Measurements from ENCODE around the gene NQO1. TPM values are rescaled to one million over a fixed set of nuclear protein-coding genes. Genes with fewer than 3 reads are reported as not detected.

The NQO1 gene
- total RNA-seq, 1 experiment from 2014 or later, result 519 TPM

- Histone ChIP-seq H3K4me1 (ENCODE audit: control insufficient read depth in 1 of 2, insufficient read depth in 2 of 2, low read length in 2 of 2) (peaks cover 28 to 34% of the 10 kb centered on the region in 2 experiments), H4K20me1 (ENCODE audit: insufficient read depth) (no peaks in the 10 kb centered on the region), H3K9me2 (ENCODE audit: insufficient read depth) (no peaks in the 10 kb centered on the region), H3K9ac (ENCODE audit: low read length) (no peak overlapping the region), H3K27ac (ENCODE audit: low read depth, low read length) (peak overlapping the region; percentile 3; the same call in 1 of the 2 replicates), H3K9me3 (ENCODE audit: control insufficient read depth in 1 of 2, insufficient read depth in 1 of 2, low read depth in 1 of 2, low read length in 2 of 2) (no peaks in the 10 kb centered on the region), H2AFZ (ENCODE audit: low read depth, low read length, poor library complexity, severe bottlenecking) (no peak overlapping the region), H3K36me3 (ENCODE audit: control insufficient read depth in 1 of 2, insufficient read depth in 2 of 2, low read length in 2 of 2) (peaks cover 8 to 32% of the 10 kb centered on the region in 2 experiments; a peak in 3 of 4 replicates), H3K4me3 (replicated peaks in 1 of 2; ENCODE audit: low read depth in 1 of 2, low read length in 2 of 2) (no peak overlapping the region), H3K4me2 (ENCODE audit: low read length) (no peak overlapping the region), H3K27me3 (ENCODE audit: insufficient read depth, low read length) (no peaks in the 10 kb centered on the region), H3K79me2 (ENCODE audit: insufficient read depth, low read length) (peaks cover 43% of the 10 kb centered on the region)
- no TSS peak for BruUV-seq (replicated peaks)
- TF ChIP-seq EZH2phosphoT487 (IDR thresholded peaks at IDR 0.05; ENCODE audit: borderline replicate concordance) (no peak), CEBPB (IDR thresholded peaks at IDR 0.05; ENCODE audit: low read depth) (peak; percentile 71)
- ChIA-PET POLR2A (interaction anchor here (1.3 to 1.6 kb wide), 2 partner anchors 18 to 19 kb away, joined by 3 to 5 read pairs; partner anchors contain the start of gene NQO1), CTCF (interaction anchor here (1.2 to 1.7 kb wide), 2 partner anchors 48 to 224 kb away, joined by 3 to 5 read pairs; partner anchors contain the start of gene NOB1), RAD21 (ENCODE audit: low non-redundant PET in 1 of 2, low total read pairs in 2 of 2, uncharacterized antibody in 2 of 2, unreplicated experiment in 2 of 2) (no interaction called here)
- no peak for ATAC-seq
- DNase-seq (ENCODE audit: low read depth, low spot score), result no peak
- intact Hi-C loops (cut with micrococcal nuclease), result no loop called here
These were observed 19.9 kb downstream of the NQO1 start for GRCh38 chr16:69706256-69706974.

- Histone ChIP-seq H3K9ac (ENCODE audit: low read length) (no peak overlapping the region), H3K4me2 (ENCODE audit: low read length) (no peak overlapping the region), H2AFZ (ENCODE audit: low read depth, low read length, poor library complexity, severe bottlenecking) (no peak overlapping the region), H3K4me1 (ENCODE audit: control insufficient read depth in 1 of 2, insufficient read depth in 2 of 2, low read length in 2 of 2) (peaks cover 8 to 11% of the 10 kb centered on the region in 2 experiments; a peak in 3 of 4 replicates), H4K20me1 (ENCODE audit: insufficient read depth) (no peaks in the 10 kb centered on the region), H3K9me3 (ENCODE audit: control insufficient read depth in 1 of 2, insufficient read depth in 1 of 2, low read depth in 1 of 2, low read length in 2 of 2) (no peaks in the 10 kb centered on the region), H3K27ac (ENCODE audit: low read depth, low read length) (peak overlapping the region; percentile 18; the same call in 1 of the 2 replicates), H3K79me2 (ENCODE audit: insufficient read depth, low read length) (peaks cover 56% of the 10 kb centered on the region), H3K9me2 (ENCODE audit: insufficient read depth) (no peaks in the 10 kb centered on the region), H3K27me3 (ENCODE audit: insufficient read depth, low read length) (no peaks in the 10 kb centered on the region), H3K36me3 (ENCODE audit: control insufficient read depth in 1 of 2, insufficient read depth in 2 of 2, low read length in 2 of 2) (peaks cover 12 to 29% of the 10 kb centered on the region in 2 experiments; a peak in 3 of 4 replicates), H3K4me3 (replicated peaks in 1 of 2; ENCODE audit: low read depth in 1 of 2, low read length in 2 of 2) (no peak overlapping the region)
- no TSS peak for BruUV-seq (replicated peaks)
- intact Hi-C loops (cut with micrococcal nuclease), result no loop called here
- ATAC-seq (no peak), DNase-seq (ENCODE audit: low read depth, low spot score) (no peak)
- RAD21 ChIA-PET (ENCODE audit: low non-redundant PET in 1 of 2, low total read pairs in 2 of 2, uncharacterized antibody in 2 of 2, unreplicated experiment in 2 of 2), result no interaction called here
- POLR2A ChIA-PET, result interaction anchor here (1.2 kb wide), 1 partner anchor 308 kb away, joined by 3 read pairs; no protein-coding TSS in a partner anchor
- CTCF ChIA-PET, result no interaction called here
- TF ChIP-seq TCF7L2 (IDR thresholded peaks at IDR 0.05; ENCODE audit: borderline replicate concordance, extremely low read depth, insufficient read depth, insufficient read length) (no peak), SIN3A (IDR thresholded peaks at IDR 0.05; ENCODE audit: low read depth) (no peak), POLR2AphosphoS5 (IDR thresholded peaks at IDR 0.05; ENCODE audit: low read depth, low read length) (no peak), ATF3 (IDR thresholded peaks at IDR 0.05) (no peak), CTCF (IDR thresholded peaks at IDR 0.05 in 2 of 3, conservative IDR thresholded peaks at IDR 0.05 in 1 of 3; ENCODE audit: borderline replicate concordance in 1 of 3, insufficient read depth in 1 of 3, low read depth in 2 of 3, low read length in 2 of 3) (no peak), CEBPB (IDR thresholded peaks at IDR 0.05; ENCODE audit: low read depth) (no peak), ZNF274 (IDR thresholded peaks at IDR 0.05; ENCODE audit: low read depth, low read length) (no peak), CBX3 (IDR thresholded peaks at IDR 0.05; ENCODE audit: low read depth) (no peak), SP1 (IDR thresholded peaks at IDR 0.05; ENCODE audit: low read depth) (no peak), MAX (IDR thresholded peaks at IDR 0.05) (no peak), POLR2A (IDR thresholded peaks at IDR 0.05; ENCODE audit: borderline replicate concordance, extremely low read depth, insufficient read depth, insufficient read length) (no peak), YY1 (IDR thresholded peaks at IDR 0.05; ENCODE audit: extremely low read depth, insufficient replicate concordance, low read depth, low read length) (no peak), FOSL1 (IDR thresholded peaks at IDR 0.05; ENCODE audit: low read depth) (no peak)
These were observed 22.7 kb downstream of the NQO1 start for GRCh38 chr16:69703638-69704037.
